Stimulated activated CD8-positive, alpha-beta memory T cell treated with anti-CD3 and anti-CD28 coated beads, Interleukin-15, amount 100 ng/mL, for 48 hours (primary cell): ENCODE data around the gene ASPM.

Source experiments
- DNase-seq, 2 donors: peaks; one replicate each; pipeline ENCODE4 v3.0.0-alpha.2; 2020; ENCODE audit warnings: low read depth in 2 of 2

ASPM gene

GRCh38 chr1:197146101-197147095 lies at the start of gene ASPM:
Gene ASPM (minus strand): TSS chr1:197146669. CDS start chr1:197146437, 232 bp downstream.
- peak; percentile 89 to 91 for DNase-seq

GRCh38 chr1:197195100-197195499 lies 48.6 kb upstream of the ASPM start:
- no peak for DNase-seq

- no peak for DNase-seq
Measured at GRCh38 chr1:197184190-197184589, 37.7 kb upstream of the ASPM start.

GRCh38 chr1:197183195-197183748 lies 36.8 kb upstream of the ASPM start:
- no peak for DNase-seq

- no peak for DNase-seq
Measured at GRCh38 chr1:197182716-197183115, 36.2 kb upstream of the ASPM start.

- no peak for DNase-seq
Measured at GRCh38 chr1:197181982-197182381, 35.5 kb upstream of the ASPM start.

- no peak for DNase-seq
Measured at GRCh38 chr1:197180252-197180878, 33.9 kb upstream of the ASPM start.

GRCh38 chr1:197178998-197179397 lies 32.5 kb upstream of the ASPM start:
- DNase-seq = no peak

GRCh38 chr1:197174818-197175217 lies 28.3 kb upstream of the ASPM start:
- no peak for DNase-seq

- no peak for DNase-seq
Measured at GRCh38 chr1:197173571-197174507, 27.4 kb upstream of the ASPM start.

GRCh38 chr1:197171531-197171930 lies 25.1 kb upstream of the ASPM start:
- DNase-seq = no peak

- DNase-seq = no peak
Measured at GRCh38 chr1:197170538-197170937, 24.1 kb upstream of the ASPM start.

- DNase-seq = no peak
Measured at GRCh38 chr1:197159461-197159860, 13.0 kb upstream of the ASPM start.

- DNase-seq = no peak
Measured at GRCh38 chr1:197156692-197157091, 10.2 kb upstream of the ASPM start.

- no peak for DNase-seq
Measured at GRCh38 chr1:197152662-197153061, 6.2 kb upstream of the ASPM start.

- DNase-seq = no peak
Measured at GRCh38 chr1:197151185-197151584, 4.7 kb upstream of the ASPM start.

- DNase-seq = no peak
Measured at GRCh38 chr1:197150336-197151005, 4.0 kb upstream of the ASPM start.

GRCh38 chr1:197149340-197149739 lies 2.9 kb upstream of the ASPM start:
- DNase-seq = no peak

- no peak for DNase-seq
Measured at GRCh38 chr1:197145446-197146024, 934 bp downstream of the ASPM start.

GRCh38 chr1:197144570-197145325 lies 1.7 kb downstream of the ASPM start:
- DNase-seq = no peak
